GM18526 (cell line): Measurements from ENCODE around the gene PGPEP1.

ENCODE experiments used
- POLR2A ChIP-seq: IDR thresholded peaks from 3 replicates; pipeline ENCODE4 v1.6.1; 2011; ENCODE audit not compliant: insufficient read length; ENCODE audit errors: extremely low read depth

Gene PGPEP1

DNA sequence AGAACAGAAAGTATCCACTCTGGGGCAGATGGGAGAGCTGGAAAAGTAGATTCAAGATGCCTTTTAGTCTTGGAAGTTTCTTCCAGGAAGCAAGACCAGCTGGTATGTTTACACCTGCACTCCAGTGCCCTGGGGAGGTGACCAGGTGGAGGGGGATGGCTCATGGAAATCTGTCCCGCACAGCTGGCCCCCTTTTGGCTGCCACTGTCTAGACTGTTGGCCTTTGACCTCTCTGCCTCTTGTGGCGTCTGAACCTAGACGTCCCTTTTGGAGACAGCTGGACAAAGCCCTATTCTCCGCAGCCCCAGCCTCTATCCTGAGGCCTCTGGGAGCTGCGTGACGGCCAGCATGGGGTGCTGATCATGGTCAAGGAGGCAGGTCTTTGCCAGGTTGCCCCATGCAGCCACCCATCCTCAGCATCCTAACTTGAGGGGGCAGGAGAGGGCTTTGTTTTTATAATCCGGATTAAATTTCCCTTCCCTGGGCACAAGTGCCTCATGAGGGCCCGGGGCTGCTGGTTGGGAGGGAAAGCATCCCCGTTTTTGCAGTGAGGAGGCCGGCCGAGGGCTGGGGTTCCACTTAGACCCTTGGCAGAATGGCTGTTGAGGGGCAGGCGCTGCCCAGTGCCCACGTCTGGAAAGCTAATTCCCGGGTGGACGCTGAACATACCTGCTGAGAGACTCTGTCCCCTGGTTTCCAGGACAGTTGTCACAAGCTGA, 28.3 kb downstream of the PGPEP1 start:
- no peak for TF ChIP-seq POLR2A

DNA sequence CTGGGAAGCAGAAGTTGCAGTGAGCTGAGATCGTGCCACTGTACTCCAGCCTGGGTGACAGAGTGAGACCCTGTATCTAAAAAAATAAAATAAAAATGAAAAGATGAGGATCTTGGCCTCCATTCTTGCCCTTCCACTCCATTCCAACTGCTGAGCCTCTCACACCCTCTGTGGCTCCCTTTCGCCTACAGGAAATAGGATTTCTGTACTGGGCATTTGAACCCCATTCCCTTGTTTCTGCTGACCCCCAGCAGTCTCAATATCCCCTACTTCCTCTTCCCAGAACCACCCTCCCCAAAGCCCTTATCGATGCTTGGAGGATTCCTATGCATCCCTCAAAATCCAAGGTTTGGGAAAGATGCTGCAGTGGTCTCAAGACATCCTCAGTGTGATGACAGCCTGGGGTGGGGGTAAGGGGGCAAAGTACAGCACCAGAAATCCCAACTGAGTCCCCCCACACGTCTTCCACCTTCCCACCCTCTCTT, 33.1 kb downstream of the PGPEP1 start:
- TF ChIP-seq POLR2A = no peak

DNA sequence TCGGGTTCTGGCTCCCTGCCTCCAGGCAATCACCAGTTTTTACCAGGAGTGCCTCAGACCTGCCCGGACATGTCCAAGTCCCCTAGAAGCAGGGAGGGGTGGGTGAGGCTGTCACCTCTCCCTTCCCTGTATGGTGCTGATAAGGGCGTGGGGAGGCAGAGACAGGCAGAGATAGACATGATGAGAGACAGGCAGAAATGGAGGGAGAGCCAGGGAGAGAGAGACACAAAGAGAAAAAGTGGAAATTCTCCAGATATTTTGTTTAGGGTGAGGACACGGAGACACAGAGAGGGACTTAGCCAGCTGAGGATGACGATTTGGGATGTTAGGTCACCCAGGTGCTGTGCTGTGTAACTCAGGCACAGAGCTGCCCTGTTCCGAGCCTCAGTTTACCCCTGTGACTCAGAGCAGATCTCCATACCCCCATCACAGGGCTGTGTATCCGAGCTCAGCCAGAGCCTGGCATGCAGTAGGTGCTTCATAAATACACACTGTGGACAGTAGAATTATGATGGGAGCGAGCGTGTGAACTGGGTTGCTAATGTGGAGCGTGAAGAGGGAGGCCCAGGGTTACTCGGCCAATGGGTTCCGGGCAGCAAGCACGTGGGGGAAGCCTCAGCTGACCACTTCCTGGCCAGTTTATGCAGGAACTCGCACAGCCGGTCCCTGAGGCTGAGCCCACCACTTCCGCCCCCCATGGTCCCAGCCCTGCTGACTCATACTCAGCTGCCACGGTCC, 33.7 kb downstream of the PGPEP1 start:
- TF ChIP-seq POLR2A = peak; percentile 48

DNA sequence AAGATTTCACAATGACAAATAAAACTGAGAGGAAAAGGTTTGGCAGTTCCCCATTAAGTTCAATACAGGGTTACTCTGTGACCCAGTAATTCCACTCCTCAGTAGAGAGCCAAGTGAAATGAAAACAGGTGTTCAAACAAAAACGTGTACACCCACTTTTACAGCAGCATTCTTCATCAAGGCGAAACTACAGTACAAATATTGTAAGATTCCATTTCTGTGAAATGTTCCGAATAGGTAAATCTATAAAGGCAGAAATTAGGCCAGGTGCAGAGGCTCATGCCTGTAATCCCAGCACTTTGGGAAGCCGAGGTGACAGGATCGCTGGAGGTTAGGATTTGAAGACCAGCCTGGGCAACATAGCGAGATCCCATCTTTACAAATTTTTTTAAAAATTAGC, 36.6 kb downstream of the PGPEP1 start:
- no peak for TF ChIP-seq POLR2A

DNA sequence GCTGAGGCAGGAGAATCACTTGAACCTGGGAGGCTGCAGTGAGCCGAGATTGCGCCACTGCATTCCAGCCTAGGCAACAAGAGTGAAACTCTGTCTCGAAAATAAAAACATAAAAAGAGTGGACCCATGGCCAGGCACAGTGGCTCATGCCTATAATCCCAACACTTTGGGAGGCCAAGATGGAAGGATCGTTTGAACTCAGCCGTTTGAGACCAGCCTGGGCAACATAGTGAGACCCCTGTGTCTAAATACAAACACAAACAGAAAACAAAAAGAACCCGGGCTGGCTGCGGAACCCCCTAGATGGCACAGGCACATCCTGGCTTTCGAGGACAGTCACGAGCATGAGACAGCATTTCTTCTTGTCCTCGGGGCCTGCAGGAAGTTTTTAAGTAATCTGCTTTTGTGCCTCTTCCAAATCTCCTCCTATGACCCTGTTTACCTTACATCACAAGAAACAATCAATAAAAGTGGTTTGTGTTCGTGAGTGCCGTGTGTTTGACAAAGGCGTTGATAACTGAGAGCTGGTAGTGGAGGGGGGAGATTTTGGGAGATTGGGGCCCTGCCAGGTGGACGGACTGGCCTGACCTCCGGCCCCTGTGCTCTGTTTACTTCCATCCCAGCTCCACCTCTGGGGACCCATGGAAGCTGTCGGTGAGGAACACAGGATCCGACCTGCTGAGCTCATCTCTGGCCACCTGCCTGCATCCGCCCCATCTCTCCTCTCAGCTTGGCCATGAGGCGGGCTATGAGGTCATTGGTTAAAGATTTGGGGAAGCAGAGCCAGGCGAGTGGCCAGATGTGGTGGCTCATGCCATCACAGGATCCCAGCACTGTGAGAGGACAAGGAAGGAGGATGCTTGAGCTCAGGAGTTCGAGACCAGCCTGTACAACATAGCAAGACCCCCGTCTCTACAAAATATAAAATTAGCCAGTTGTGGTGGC, 39.7 kb downstream of the PGPEP1 start:
- no peak for TF ChIP-seq POLR2A

DNA sequence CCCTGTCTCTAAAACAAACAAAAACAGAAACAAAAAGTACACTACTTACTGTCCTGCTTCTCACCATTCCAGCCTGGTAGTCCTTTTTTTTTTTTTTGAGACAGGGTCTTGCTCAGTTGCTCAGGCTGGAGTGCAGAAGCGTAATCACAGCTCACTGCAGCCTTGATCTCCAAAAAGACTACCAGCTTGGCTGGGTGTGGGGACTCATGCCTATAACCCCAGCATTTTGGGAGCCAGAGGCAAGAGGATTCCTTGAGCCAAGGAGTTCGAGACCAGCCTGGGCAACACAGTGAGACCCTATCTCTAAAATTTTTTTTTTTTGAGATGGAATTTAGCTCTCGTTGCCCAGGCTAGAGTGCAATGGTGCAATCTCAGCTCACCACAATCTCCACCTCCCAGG, 40.4 kb downstream of the PGPEP1 start:
- TF ChIP-seq POLR2A = no peak

DNA sequence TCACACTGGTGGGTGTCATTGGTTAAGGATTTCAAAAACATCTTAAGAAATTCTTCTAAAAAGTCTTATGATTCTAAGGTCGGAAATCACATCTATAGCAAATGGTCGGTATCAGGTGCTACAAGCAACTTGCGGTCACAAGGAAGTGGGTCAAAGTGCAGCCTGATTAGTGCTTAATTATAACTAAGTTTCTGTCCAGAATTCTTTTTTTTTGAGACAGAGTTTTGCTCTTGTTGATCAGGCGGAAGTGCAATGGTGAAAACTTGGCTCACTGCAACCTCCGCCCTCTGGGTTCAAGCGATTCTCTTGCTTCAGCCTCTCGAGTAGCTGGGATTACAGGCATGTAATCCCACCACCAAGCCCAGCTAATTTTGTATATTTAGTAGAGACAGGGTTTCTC, 44.4 kb downstream of the PGPEP1 start:
- no peak for TF ChIP-seq POLR2A

DNA sequence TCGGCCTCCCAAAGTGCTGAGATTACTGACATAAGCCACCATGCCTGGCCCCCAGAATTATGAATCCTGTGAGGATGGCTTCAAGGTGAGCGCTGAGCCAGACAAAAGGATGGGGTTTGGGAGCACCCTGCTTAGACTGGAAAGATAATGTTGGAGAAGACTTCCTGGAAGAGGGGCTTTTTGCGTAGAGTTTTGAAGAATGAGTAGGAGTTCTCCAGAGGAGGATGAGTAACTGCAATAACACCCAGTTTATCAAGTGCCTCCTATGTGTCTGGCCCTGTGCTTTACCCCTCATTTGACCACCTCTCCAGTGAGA, 44.9 kb downstream of the PGPEP1 start:
- no peak for TF ChIP-seq POLR2A

DNA sequence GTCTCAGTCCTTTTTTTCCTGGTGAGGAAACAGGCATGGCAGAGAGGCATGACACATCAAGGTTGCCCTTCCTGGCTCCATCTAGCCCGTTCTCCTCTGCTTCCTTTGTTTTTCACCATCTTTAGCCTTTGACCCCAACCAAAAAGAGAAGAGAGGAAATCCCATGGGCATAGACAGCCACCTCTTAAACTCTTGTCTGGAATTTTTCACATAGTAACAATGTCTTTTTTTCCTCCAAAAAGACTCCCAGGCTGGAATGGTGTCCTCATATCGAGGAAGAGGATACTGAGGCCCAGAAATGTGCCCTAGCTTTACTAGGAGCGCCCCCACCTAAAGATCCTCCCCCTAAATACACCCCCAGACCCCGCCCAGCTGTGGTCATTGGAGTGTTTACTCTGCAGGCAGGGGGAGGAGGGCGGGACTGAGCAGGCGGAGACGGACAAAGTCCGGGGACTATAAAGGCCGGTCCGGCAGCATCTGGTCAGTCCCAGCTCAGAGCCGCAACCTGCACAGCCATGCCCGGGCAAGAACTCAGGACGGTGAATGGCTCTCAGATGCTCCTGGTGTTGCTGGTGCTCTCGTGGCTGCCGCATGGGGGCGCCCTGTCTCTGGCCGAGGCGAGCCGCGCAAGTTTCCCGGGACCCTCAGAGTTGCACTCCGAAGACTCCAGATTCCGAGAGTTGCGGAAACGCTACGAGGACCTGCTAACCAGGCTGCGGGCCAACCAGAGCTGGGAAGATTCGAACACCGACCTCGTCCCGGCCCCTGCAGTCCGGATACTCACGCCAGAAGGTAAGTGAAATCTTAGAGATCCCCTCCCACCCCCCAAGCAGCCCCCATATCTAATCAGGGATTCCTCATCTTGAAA, 45.5 kb downstream of the PGPEP1 start, which contains the start of gene GDF15:
GDF15 (plus strand) TSS at position 484 of the 868 bp plus-strand sequence; CDS start at position 516, 32 bp downstream.
- TF ChIP-seq POLR2A = peak; percentile 59

DNA sequence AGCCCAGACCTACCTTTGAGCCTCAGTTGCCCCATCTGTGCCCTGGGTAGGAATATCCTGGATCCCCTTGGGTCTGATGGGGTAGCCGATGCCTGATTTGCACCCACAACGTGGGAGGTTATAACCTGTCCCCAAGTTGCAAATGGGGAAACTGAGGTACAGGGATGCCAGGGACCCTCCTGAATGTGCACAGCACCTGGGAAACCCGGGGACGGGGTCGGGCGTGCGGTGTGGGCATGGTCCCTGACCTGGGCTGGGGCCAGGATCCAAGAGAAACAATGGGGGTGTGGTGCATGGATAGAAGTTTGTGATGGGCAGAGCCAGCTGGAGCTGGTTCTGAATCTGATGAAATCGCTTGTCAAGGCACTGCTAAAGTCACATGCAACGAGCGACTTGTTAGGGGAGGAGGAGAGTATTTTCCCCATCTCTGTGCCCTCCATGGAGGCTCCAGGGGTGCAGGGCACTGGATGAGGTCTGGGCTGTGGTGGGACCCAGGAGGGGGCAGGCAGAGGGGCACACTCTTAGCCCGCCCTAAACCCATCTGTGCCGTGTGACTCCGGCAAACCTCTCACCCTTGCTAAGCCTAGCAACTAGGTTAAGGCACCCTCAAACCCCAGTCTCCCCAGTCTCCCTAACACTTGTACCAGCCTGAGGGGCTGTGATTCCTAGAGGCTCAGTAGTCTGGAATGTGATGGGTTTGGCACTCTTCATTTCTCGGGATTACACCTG, 46.3 kb downstream of the PGPEP1 start:
- no peak for TF ChIP-seq POLR2A

DNA sequence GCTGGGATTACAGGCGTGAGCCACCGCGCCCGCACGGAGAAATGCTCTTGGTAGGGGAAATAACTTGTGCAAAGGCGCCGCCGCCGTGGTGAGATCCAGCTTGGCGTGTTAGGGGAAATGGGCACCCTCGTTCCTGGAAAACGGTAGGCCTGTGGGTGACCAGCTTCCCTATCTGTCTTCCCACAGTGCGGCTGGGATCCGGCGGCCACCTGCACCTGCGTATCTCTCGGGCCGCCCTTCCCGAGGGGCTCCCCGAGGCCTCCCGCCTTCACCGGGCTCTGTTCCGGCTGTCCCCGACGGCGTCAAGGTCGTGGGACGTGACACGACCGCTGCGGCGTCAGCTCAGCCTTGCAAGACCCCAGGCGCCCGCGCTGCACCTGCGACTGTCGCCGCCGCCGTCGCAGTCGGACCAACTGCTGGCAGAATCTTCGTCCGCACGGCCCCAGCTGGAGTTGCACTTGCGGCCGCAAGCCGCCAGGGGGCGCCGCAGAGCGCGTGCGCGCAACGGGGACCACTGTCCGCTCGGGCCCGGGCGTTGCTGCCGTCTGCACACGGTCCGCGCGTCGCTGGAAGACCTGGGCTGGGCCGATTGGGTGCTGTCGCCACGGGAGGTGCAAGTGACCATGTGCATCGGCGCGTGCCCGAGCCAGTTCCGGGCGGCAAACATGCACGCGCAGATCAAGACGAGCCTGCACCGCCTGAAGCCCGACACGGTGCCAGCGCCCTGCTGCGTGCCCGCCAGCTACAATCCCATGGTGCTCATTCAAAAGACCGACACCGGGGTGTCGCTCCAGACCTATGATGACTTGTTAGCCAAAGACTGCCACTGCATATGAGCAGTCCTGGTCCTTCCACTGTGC, 47.9 kb downstream of the PGPEP1 start:
- peak; percentile 49 for TF ChIP-seq POLR2A

DNA sequence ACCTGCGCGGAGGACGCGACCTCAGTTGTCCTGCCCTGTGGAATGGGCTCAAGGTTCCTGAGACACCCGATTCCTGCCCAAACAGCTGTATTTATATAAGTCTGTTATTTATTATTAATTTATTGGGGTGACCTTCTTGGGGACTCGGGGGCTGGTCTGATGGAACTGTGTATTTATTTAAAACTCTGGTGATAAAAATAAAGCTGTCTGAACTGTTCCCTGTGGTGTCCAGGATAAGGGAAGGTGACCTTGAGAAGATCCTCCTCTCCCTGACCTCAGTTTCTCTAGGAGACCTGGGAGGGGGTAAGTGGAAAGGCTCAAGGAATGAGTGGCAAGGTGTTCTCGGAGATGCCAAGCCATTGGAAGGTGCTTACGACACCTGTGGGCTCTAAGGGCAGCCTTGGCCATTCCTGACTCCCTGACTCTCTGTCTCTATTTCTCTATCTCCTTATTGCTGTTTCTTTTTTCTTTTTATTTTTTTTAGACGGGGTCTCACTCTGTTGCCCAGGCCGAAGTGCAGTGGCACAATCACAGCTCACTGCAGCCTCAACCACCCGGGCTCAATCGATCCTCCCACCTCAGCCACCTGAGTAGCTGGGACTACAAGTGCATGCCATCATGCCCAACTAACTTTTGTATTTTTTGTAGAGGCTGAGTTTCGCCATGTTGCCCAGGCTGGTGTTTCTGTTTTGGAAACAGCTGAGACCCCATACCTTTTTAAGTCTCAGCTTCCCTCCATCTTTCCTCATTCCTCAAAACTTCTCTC, 48.7 kb downstream of the PGPEP1 start:
- no peak for TF ChIP-seq POLR2A

DNA sequence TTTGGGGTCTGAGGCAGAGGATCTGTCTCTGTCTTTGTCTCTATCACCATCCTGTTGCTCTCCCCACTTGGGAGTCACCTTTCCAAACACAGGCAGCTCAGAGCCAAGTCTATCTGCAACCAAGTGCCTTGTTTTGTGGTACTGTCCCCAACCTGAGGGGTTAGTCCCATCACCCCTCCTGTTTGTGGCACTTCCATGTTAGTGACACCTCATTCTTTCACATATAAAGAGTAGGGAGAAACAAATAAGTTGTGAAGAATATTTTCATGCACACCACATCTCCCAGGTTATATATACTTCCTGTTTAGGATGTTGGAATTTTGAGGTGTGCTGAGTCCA, 49.3 kb downstream of the PGPEP1 start:
- TF ChIP-seq POLR2A = no peak
